Thyroid gland (tissue), 4 donors: ENCODE data around the gene NPC2.

Source experiments
- POLR2A ChIP-seq, 2 donors: fragments of 450-650 bp; IDR thresholded peaks; one replicate each; pipeline ENCODE4 v1.6.1; 2017; ENCODE audit warnings: antibody characterized with exemption in 2 of 2, mild to moderate bottlenecking in 2 of 2, moderate library complexity in 1 of 2
- TF ChIP-seq, protein P1 (sequence below), 6 experiments: fragments of 200-600 bp in 3 of 6; fragments of 450-650 bp in 3 of 6; sonication (generic) in 3 of 6; IDR thresholded peaks; one replicate each; pipeline ENCODE4 v1.5.1; 2016 to 2019; ENCODE audit warnings: antibody characterized with exemption in 6 of 6, mild to moderate bottlenecking in 2 of 6, inconsistent platforms in 1 of 6, moderate library complexity in 1 of 6

GRCh38 chr14:74438351-74438915 lies 54.7 kb downstream of the NPC2 start:
- TF ChIP-seq, protein P1, sequence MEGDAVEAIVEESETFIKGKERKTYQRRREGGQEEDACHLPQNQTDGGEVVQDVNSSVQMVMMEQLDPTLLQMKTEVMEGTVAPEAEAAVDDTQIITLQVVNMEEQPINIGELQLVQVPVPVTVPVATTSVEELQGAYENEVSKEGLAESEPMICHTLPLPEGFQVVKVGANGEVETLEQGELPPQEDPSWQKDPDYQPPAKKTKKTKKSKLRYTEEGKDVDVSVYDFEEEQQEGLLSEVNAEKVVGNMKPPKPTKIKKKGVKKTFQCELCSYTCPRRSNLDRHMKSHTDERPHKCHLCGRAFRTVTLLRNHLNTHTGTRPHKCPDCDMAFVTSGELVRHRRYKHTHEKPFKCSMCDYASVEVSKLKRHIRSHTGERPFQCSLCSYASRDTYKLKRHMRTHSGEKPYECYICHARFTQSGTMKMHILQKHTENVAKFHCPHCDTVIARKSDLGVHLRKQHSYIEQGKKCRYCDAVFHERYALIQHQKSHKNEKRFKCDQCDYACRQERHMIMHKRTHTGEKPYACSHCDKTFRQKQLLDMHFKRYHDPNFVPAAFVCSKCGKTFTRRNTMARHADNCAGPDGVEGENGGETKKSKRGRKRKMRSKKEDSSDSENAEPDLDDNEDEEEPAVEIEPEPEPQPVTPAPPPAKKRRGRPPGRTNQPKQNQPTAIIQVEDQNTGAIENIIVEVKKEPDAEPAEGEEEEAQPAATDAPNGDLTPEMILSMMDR (IDR thresholded peaks at IDR 0.05): no peak
- no peak for TF ChIP-seq POLR2A (IDR thresholded peaks at IDR 0.05)
